ENCODE data around the gene PPP1R37. TPM values are rescaled to one million over a fixed set of nuclear protein-coding genes. Genes with fewer than 3 reads are reported as not detected.

PPP1R37 gene
- total RNA-seq, 2 experiments from 2014 or later, result 21.1 to 21.7 TPM

- H3K4me3 Mint-ChIP-seq, result no peak overlapping the region
- no peak for DNase-seq
- no peak overlapping the region for H3K27ac Mint-ChIP-seq
- H3K27me3 Mint-ChIP-seq, result no peaks in the 10 kb centered on the region
- ChIA-PET POLR2A (no interaction called here), CTCF (interaction anchor here (0.5 to 1.3 kb wide), 4 partner anchors 11 to 494 kb away, joined by 3 to 4 read pairs (median 4); partner anchors contain the start of gene CLASRP)
- H3K4me1 Mint-ChIP-seq, result peaks cover 14% of the 10 kb centered on the region
- H3K36me3 Mint-ChIP-seq (ENCODE audit: low read depth), result peaks cover 1% of the 10 kb centered on the region
- H3K9me3 Mint-ChIP-seq, result no peaks in the 10 kb centered on the region
Observed at GRCh38 chr19:45186509-45187334, 93.7 kb downstream of the PPP1R37 start.

GRCh38 chr19:45187421-45188100, 94.6 kb downstream of the PPP1R37 start:
- Mint-ChIP-seq H3K4me1 (peaks cover 12% of the 10 kb centered on the region), H3K27ac (no peak overlapping the region), H3K4me3 (no peak overlapping the region), H3K9me3 (no peaks in the 10 kb centered on the region), H3K27me3 (no peaks in the 10 kb centered on the region), H3K36me3 (ENCODE audit: low read depth) (no peaks in the 10 kb centered on the region)
- CTCF ChIA-PET, result interaction anchor here (1.2 to 1.3 kb wide), 2 partner anchors 12 to 148 kb away, joined by 4 read pairs; partner anchors contain the start of gene CLASRP
- POLR2A ChIA-PET, result no interaction called here
- DNase-seq, result peak; percentile 50

GRCh38 chr19:45189971-45190370, 97.0 kb downstream of the PPP1R37 start:
- CTCF ChIA-PET, result no interaction called here
- Mint-ChIP-seq H3K4me1 (peaks cover 6% of the 10 kb centered on the region), H3K27ac (no peak overlapping the region), H3K4me3 (no peak overlapping the region), H3K36me3 (ENCODE audit: low read depth) (no peaks in the 10 kb centered on the region), H3K9me3 (no peaks in the 10 kb centered on the region), H3K27me3 (no peaks in the 10 kb centered on the region)
- DNase-seq, result no peak
- POLR2A ChIA-PET, result interaction anchor here (0.6 kb wide), 1 partner anchor 498 kb away, joined by 3 read pairs; no protein-coding TSS in a partner anchor

GRCh38 chr19:45191375-45191774, 98.4 kb downstream of the PPP1R37 start:
- ChIA-PET POLR2A (no interaction called here), CTCF (no interaction called here)
- no peaks in the 10 kb centered on the region for H3K36me3 Mint-ChIP-seq (ENCODE audit: low read depth)
- DNase-seq, result no peak
- no peak overlapping the region for H3K4me3 Mint-ChIP-seq
- H3K4me1 Mint-ChIP-seq, result peaks cover 5% of the 10 kb centered on the region
- H3K9me3 Mint-ChIP-seq, result no peaks in the 10 kb centered on the region
- no peaks in the 10 kb centered on the region for H3K27me3 Mint-ChIP-seq
- H3K27ac Mint-ChIP-seq, result peak overlapping the region; percentile 1

- ChIA-PET POLR2A (no interaction called here), CTCF (no interaction called here)
- H3K27me3 Mint-ChIP-seq, result no peaks in the 10 kb centered on the region
- H3K27ac Mint-ChIP-seq, result no peak overlapping the region
- H3K9me3 Mint-ChIP-seq, result no peaks in the 10 kb centered on the region
- no peaks in the 10 kb centered on the region for H3K36me3 Mint-ChIP-seq (ENCODE audit: low read depth)
- H3K4me1 Mint-ChIP-seq, result no peaks in the 10 kb centered on the region
- DNase-seq, result no peak
- H3K4me3 Mint-ChIP-seq, result no peak overlapping the region
Observed at GRCh38 chr19:45195764-45196163, 102.8 kb downstream of the PPP1R37 start.

Other genes starting within 250 kb of the PPP1R37 start
- gene NECTIN2, start 246.9 kb upstream of the PPP1R37 start, total RNA-seq, result not detected
- gene TOMM40, start 201.9 kb upstream of the PPP1R37 start, total RNA-seq, result 10 to 100 TPM; 55.7 to 65.3 TPM
- gene APOE, start 187.4 kb upstream of the PPP1R37 start, total RNA-seq, result under 1 TPM; 0.45 to 0.75 TPM
- not detected for gene APOC1, start 178.6 kb upstream of the PPP1R37 start, total RNA-seq
- not detected for gene APOC4, start 150.9 kb upstream of the PPP1R37 start, total RNA-seq
- gene APOC2, start 147.1 kb upstream of the PPP1R37 start, total RNA-seq, result not detected
- 10 to 100 TPM; 70.6 to 72.8 TPM for gene CLPTM1, start 137.8 kb upstream of the PPP1R37 start, total RNA-seq
- gene RELB, start 91.7 kb upstream of the PPP1R37 start, total RNA-seq, result 10 to 100 TPM; 16.8 to 20.0 TPM
- gene CLASRP, start 54.1 kb upstream of the PPP1R37 start, total RNA-seq, result 100 to 1,000 TPM; 101 to 109 TPM
- gene ZNF296, start 16.7 kb upstream of the PPP1R37 start, total RNA-seq, result 1 to 10 TPM; 4.0 to 4.1 TPM
- 10 to 100 TPM; 27.1 to 30.0 TPM for gene GEMIN7, start 13.9 kb upstream of the PPP1R37 start, total RNA-seq
- gene NKPD1, start 67.8 kb downstream of the PPP1R37 start, total RNA-seq, result under 1 TPM in 1 of 2 experiments, not detected in 1; 0.17 TPM
- gene TRAPPC6A, start 85.1 kb downstream of the PPP1R37 start, total RNA-seq, result 10 to 100 TPM; 55.1 to 64.2 TPM
- gene BLOC1S3, start 85.6 kb downstream of the PPP1R37 start, total RNA-seq, result 10 to 100 TPM; 15.3 to 19.7 TPM
- gene EXOC3L2, start 152.2 kb downstream of the PPP1R37 start, total RNA-seq, result not detected
- 10 to 100 TPM; 19.5 to 19.6 TPM for gene MARK4, start 158.1 kb downstream of the PPP1R37 start, total RNA-seq
- not detected for gene CKM, start 229.7 kb downstream of the PPP1R37 start, total RNA-seq
- gene KLC3, start 247.6 kb downstream of the PPP1R37 start, total RNA-seq, result not detected

Data from activated CD4-positive, alpha-beta T cell treated with anti-CD3 and anti-CD28 coated beads, Interleukin-2, amount 10 ng/mL, durations not matched to agents 7 days and 5 days (primary cell).